Measurements from ENCODE around the gene RBMS3. TPM values are rescaled to one million over a fixed set of nuclear protein-coding genes. Genes with fewer than 3 reads are reported as not detected.

The RBMS3 gene
- total RNA-seq, 4 donors from 2014 or later = 2.8 to 77.6 (median 13.7) TPM

DNA sequence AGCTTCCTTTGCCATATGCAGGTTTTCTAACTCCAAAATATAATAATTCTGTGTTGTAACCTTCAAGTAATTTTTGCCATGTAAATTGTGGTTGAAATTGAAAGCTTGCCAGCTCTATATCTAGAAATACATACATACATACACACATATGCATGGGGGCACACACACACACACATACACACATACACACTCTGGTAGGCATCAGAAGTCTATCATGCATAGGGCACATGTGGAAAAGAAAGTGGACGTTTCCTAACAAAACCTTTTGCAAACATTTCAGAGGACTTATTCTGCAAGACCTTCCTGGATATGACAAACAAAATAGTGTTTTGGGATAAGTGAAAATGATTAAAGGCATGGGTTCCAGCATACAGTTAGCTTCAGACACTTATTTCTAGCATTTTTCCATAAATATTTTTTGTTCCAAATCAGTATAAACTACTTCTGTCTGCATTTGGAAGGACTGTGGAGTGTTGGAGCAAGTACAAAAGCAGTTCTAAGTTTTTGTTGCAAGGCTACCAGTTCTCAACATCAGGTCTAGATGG, 578.9 kb downstream of the RBMS3 start:
- Histone ChIP-seq H3K27me3 (no peaks in the 10 kb centered on the region), H3K36me3 (no peaks in the 10 kb centered on the region), H3K27ac (no peak overlapping the region), H3K9me3 (no peaks in the 10 kb centered on the region), H3K4me3 (no peak overlapping the region), H3K4me1 (no peaks in the 10 kb centered on the region)
- DNase-seq = no peak
- TF ChIP-seq, protein P1, sequence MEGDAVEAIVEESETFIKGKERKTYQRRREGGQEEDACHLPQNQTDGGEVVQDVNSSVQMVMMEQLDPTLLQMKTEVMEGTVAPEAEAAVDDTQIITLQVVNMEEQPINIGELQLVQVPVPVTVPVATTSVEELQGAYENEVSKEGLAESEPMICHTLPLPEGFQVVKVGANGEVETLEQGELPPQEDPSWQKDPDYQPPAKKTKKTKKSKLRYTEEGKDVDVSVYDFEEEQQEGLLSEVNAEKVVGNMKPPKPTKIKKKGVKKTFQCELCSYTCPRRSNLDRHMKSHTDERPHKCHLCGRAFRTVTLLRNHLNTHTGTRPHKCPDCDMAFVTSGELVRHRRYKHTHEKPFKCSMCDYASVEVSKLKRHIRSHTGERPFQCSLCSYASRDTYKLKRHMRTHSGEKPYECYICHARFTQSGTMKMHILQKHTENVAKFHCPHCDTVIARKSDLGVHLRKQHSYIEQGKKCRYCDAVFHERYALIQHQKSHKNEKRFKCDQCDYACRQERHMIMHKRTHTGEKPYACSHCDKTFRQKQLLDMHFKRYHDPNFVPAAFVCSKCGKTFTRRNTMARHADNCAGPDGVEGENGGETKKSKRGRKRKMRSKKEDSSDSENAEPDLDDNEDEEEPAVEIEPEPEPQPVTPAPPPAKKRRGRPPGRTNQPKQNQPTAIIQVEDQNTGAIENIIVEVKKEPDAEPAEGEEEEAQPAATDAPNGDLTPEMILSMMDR (IDR thresholded peaks at IDR 0.05) = no peak
- no peak for TF ChIP-seq POLR2A (IDR thresholded peaks at IDR 0.05)

DNA sequence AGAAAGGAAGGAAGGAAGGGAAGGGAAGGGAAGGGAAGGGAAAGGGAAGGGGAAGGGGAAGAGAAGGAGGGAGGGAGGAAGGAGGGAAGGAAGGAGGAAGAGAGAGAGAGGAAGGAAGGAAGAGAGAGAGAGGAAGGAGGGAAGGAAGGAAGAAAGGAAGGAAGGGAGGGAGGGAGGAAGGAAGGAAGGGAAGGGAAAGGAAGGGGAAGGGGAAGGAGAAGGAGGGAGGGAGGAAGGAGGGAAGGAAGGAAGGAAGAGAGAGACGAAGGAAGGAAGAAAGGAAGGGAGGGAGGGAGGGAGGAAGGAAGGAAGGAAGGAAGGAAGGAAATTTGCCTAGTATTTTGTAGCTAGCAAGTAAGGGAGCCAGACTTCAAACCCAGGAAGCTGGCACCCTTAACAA, 583.9 kb downstream of the RBMS3 start:
- H3K27me3 ChIP-seq = no peaks in the 10 kb centered on the region
- no peak overlapping the region for H3K27ac ChIP-seq
- no peaks in the 10 kb centered on the region for H3K9me3 ChIP-seq
- no peak for TF ChIP-seq POLR2A (IDR thresholded peaks at IDR 0.05)
- TF ChIP-seq, protein P1 (IDR thresholded peaks at IDR 0.05) = no peak
- H3K4me3 ChIP-seq = no peak overlapping the region
- H3K36me3 ChIP-seq = no peaks in the 10 kb centered on the region
- no peaks in the 10 kb centered on the region for H3K4me1 ChIP-seq
- DNase-seq = no peak

DNA sequence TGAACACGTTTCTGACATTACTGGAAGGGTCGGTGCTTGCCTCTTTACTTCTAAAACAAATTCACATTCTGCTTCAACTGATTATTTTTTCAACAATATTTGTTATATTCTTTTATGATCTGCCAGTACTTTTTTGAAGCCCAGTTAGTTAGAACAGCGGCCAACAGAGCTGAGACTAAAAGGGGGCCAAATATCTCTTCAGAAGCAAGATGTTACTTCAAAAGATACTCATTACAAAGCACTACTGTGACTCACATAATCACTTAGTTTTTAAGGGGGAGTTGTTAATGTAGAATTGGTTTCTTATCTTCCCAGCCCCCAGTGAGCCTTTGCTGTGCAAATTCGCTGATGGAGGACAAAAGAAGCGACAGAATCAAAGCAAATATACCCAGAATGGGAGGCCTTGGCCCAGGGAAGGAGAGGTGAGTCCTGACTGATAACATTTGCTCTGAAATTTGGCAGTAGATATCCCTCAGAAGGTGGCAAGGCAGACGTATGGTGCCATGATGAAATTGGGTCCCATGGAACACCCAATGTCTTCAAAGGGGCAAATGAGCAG, 587.8 kb downstream of the RBMS3 start:
- H3K9me3 ChIP-seq = no peaks in the 10 kb centered on the region
- no peak for TF ChIP-seq POLR2A (IDR thresholded peaks at IDR 0.05)
- TF ChIP-seq, protein P1 (IDR thresholded peaks at IDR 0.05) = no peak
- H3K27me3 ChIP-seq = no peaks in the 10 kb centered on the region
- no peaks in the 10 kb centered on the region for H3K36me3 ChIP-seq
- no peaks in the 10 kb centered on the region for H3K4me1 ChIP-seq
- no peak for DNase-seq
- H3K4me3 ChIP-seq = no peak overlapping the region
- no peak overlapping the region for H3K27ac ChIP-seq

DNA sequence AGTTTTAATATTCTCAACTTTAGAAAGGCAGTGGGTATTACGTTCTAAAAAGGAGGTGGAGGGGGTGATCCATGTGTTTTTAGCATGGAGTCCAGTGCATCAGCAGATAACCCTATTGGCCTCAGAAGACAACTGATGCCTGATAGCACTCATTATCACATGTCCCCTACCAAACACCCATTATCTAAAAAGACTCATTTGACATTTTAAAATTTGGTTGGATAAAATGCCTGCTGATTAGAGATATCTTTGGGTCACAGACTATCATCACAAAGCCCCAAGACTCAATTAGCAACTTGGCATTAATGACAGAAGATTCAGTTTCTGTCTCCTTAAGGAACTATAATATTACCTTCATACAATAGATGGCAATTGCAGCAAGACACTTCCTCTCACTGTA, 589.3 kb downstream of the RBMS3 start:
- Histone ChIP-seq H3K4me3 (no peak overlapping the region), H3K4me1 (no peaks in the 10 kb centered on the region), H3K27ac (no peak overlapping the region), H3K36me3 (no peaks in the 10 kb centered on the region), H3K9me3 (no peaks in the 10 kb centered on the region), H3K27me3 (no peaks in the 10 kb centered on the region)
- no peak for DNase-seq
- TF ChIP-seq, protein P1 (IDR thresholded peaks at IDR 0.05) = no peak
- no peak for TF ChIP-seq POLR2A (IDR thresholded peaks at IDR 0.05)

DNA sequence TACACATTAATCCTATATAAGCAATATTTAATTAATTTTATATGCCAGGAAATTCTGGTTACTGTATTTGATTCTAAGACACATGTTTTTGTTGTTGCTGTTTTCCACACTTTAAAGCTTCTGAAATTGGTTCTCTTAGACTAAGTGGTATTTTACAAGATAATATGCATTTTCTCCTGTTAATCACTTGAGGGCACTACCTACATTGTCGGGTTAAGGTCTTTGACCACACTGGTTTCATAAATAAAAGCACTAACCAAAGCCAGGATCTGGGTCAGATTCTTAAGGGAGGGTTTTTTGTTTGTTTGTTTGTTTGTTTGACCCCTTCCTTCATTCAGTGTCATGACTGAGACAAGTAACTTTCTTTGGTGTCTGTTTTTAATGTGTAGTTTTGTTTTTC, 590.2 kb downstream of the RBMS3 start:
- no peak for TF ChIP-seq POLR2A (IDR thresholded peaks at IDR 0.05)
- TF ChIP-seq, protein P1 (IDR thresholded peaks at IDR 0.05) = no peak
- no peaks in the 10 kb centered on the region for H3K4me1 ChIP-seq
- H3K4me3 ChIP-seq = no peak overlapping the region
- H3K27me3 ChIP-seq = no peaks in the 10 kb centered on the region
- no peak for DNase-seq
- H3K27ac ChIP-seq = no peak overlapping the region
- no peaks in the 10 kb centered on the region for H3K9me3 ChIP-seq
- H3K36me3 ChIP-seq = no peaks in the 10 kb centered on the region

DNA sequence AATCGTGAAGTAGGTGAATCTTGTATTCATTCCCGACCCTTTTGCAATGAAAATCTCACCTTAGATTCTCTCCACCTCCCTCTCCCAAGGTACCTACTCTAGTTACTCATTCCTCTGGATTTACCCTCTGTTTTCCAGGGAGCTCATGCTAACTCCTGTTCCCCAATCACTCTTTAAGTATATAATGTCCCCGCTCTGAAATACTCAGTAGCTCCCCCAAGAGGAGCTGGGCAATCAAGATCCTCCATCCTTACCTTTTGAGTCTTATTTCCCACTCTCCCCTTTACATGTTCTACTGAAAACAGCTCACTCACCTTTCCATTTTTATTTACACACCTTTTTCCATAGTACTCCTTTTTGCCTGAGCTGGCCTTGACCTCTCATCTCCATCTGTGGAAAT, 599.9 kb downstream of the RBMS3 start:
- H3K36me3 ChIP-seq = no peaks in the 10 kb centered on the region
- TF ChIP-seq, protein P1 (IDR thresholded peaks at IDR 0.05) = no peak
- TF ChIP-seq POLR2A (IDR thresholded peaks at IDR 0.05) = no peak
- no peak overlapping the region for H3K4me3 ChIP-seq

More for the DNA sequence above, 599.9 kb downstream of the RBMS3 start:
- Histone ChIP-seq H3K4me1 (no peaks in the 10 kb centered on the region), H3K27me3 (no peaks in the 10 kb centered on the region), H3K9me3 (no peaks in the 10 kb centered on the region), H3K27ac (no peak overlapping the region)
- no peak for DNase-seq
